Measurements from ENCODE around the gene HMCN2. TPM values are rescaled to one million over a fixed set of nuclear protein-coding genes. Genes with fewer than 3 reads are reported as not detected.

The HMCN2 gene
- total RNA-seq, 1 donor from 2014 or later, result not detected

DNA sequence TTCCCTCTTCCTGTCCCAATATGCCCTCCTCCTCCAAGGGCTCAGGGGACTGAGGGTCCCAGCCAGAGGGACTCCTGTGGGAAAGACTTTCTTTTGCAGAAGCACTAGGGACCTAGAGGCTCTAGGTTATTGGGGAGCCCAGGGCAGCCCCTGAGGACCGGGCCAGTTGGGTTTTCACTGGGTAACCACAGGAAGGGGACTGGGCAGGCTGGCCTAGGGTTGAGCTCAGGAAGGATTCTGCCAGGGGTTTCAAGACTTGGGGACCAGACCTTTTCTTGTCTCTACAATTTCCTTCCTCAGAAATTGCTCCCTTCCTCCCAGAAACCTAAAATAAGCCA lies 24.4 kb upstream of the HMCN2 start:
- DNase-seq (ENCODE audit: low read depth), result no peak
- Histone ChIP-seq H3K27me3 (ENCODE audit: control insufficient read depth, insufficient read depth, low read length) (no peaks in the 10 kb centered on the region), H3K36me3 (ENCODE audit: control insufficient read depth, insufficient read depth, low read length) (no peaks in the 10 kb centered on the region), H3K4me3 (ENCODE audit: low read depth, low read length) (no peak overlapping the region)
- TF ChIP-seq, protein P1, sequence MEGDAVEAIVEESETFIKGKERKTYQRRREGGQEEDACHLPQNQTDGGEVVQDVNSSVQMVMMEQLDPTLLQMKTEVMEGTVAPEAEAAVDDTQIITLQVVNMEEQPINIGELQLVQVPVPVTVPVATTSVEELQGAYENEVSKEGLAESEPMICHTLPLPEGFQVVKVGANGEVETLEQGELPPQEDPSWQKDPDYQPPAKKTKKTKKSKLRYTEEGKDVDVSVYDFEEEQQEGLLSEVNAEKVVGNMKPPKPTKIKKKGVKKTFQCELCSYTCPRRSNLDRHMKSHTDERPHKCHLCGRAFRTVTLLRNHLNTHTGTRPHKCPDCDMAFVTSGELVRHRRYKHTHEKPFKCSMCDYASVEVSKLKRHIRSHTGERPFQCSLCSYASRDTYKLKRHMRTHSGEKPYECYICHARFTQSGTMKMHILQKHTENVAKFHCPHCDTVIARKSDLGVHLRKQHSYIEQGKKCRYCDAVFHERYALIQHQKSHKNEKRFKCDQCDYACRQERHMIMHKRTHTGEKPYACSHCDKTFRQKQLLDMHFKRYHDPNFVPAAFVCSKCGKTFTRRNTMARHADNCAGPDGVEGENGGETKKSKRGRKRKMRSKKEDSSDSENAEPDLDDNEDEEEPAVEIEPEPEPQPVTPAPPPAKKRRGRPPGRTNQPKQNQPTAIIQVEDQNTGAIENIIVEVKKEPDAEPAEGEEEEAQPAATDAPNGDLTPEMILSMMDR (IDR thresholded peaks at IDR 0.05; ENCODE audit: insufficient read depth, low read length, poor library complexity, severe bottlenecking), result no peak

DNA sequence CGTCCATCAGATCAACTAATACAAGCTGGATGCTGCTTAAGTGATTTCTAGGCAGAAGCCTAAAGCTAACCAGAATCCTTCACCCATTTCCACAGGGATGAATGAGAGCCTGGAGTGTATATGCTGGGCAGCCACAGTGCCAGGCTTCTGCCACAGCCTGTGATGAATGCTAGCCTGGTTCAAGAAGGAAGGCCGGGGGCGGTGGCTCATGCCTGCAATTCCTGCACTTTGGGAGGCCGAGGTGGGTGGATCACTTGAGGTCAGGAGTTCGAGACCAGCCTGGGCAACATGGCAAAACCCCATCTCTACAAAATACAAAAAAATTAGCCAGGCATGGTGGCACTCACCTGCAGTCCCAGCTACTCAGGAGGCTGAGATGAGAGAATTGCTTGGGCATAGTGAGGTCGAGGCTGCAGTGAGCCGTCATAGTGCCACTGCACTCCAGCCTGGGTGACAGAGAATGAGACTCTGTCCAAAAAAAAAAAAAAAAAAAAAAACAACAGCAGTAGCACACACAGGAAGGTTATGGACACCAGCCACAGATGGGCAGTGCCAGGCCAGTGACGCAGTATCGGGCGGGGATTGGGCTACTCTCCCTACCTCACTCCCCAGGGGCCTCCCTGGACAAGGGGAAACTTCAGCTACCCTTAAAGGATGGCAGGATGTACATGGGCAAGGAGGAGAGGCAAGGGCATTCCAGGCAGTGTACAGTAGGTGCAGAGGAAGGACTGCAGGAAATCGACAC lies 23.1 kb upstream of the HMCN2 start:
- Histone ChIP-seq H3K4me3 (ENCODE audit: low read depth, low read length) (no peak overlapping the region), H3K27me3 (ENCODE audit: control insufficient read depth, insufficient read depth, low read length) (no peaks in the 10 kb centered on the region), H3K36me3 (ENCODE audit: control insufficient read depth, insufficient read depth, low read length) (no peaks in the 10 kb centered on the region)
- TF ChIP-seq, protein P1 (IDR thresholded peaks at IDR 0.05; ENCODE audit: insufficient read depth, low read length, poor library complexity, severe bottlenecking), result no peak
- no peak for DNase-seq (ENCODE audit: low read depth)

- TF ChIP-seq, protein P1 (IDR thresholded peaks at IDR 0.05; ENCODE audit: insufficient read depth, low read length, poor library complexity, severe bottlenecking), result peak; percentile 83
- H3K27me3 ChIP-seq (ENCODE audit: control insufficient read depth, insufficient read depth, low read length), result no peaks in the 10 kb centered on the region
- no peak overlapping the region for H3K4me3 ChIP-seq (ENCODE audit: low read depth, low read length)
- no peaks in the 10 kb centered on the region for H3K36me3 ChIP-seq (ENCODE audit: control insufficient read depth, insufficient read depth, low read length)
- DNase-seq (ENCODE audit: low read depth), result no peak
Observed at GRCh38 chr9:130243015-130243881, 22.3 kb upstream of the HMCN2 start.

DNA sequence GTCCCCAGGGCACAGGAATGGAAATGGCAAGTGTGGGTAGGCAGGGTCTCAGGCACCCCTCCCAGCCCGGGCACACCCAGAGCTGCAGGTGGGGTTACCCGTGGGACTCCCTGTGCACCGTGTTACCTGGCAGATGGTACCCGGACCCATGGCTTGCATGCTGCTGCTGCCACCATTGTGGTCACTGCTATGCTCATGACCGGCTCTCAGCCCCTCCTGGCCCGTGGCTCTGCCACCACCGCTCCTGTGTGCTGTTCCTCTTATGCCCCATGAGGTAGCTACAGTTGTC lies 21.7 kb upstream of the HMCN2 start:
- DNase-seq (ENCODE audit: low read depth), result no peak

DNA sequence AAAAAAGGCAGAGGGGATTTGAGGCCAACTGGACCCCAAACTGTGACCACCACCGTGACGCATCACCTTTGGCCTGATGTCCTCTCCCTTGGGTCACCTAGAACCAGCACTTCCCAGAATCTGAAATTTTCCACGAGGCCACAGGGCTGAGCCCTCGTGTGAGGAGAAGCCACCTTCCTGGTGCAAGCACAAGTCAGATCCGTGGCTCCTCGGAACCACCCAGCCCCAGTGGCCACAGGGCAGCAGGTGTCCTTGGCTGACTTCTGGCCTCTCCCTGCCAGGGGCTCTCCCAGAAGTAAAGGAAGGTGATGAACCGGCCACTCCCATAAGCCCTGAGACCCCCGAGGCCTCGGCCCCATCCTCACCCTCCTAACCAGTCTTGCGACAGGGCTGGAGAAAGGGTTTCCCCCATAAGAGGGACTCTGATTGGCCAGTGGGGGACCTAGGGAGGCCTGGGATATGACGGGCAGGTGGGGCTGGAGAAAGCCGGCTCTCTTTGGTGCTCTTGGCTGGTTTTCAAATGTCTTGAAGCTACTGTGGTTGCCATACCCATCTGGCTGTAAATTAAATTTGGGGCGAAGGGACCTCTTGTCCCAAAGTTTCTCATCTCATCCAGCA lies 20.9 kb upstream of the HMCN2 start:
- no peak for DNase-seq (ENCODE audit: low read depth)
- Histone ChIP-seq H3K4me3 (ENCODE audit: low read depth, low read length) (no peak overlapping the region), H3K36me3 (ENCODE audit: control insufficient read depth, insufficient read depth, low read length) (no peaks in the 10 kb centered on the region), H3K27me3 (ENCODE audit: control insufficient read depth, insufficient read depth, low read length) (no peaks in the 10 kb centered on the region)
- TF ChIP-seq, protein P1 (IDR thresholded peaks at IDR 0.05; ENCODE audit: insufficient read depth, low read length, poor library complexity, severe bottlenecking), result no peak

More for the DNA sequence above, 21.7 kb upstream of the HMCN2 start:
- TF ChIP-seq, protein P1 (IDR thresholded peaks at IDR 0.05; ENCODE audit: insufficient read depth, low read length, poor library complexity, severe bottlenecking), result no peak
- Histone ChIP-seq H3K36me3 (ENCODE audit: control insufficient read depth, insufficient read depth, low read length) (no peaks in the 10 kb centered on the region), H3K27me3 (ENCODE audit: control insufficient read depth, insufficient read depth, low read length) (no peaks in the 10 kb centered on the region), H3K4me3 (ENCODE audit: low read depth, low read length) (no peak overlapping the region)

All from kidney epithelial cell (primary cell).